HG02623 (cell line): ENCODE data around the gene KCNC1.

ENCODE experiments used
- ATAC-seq: cut with Tn5 transposase; IDR thresholded peaks from one replicate; pipeline ENCODE4 v1.9.1; 2021; ENCODE audit warnings: moderate library complexity; ENCODE audit not compliant: unreplicated experiment

The KCNC1 gene

DNA sequence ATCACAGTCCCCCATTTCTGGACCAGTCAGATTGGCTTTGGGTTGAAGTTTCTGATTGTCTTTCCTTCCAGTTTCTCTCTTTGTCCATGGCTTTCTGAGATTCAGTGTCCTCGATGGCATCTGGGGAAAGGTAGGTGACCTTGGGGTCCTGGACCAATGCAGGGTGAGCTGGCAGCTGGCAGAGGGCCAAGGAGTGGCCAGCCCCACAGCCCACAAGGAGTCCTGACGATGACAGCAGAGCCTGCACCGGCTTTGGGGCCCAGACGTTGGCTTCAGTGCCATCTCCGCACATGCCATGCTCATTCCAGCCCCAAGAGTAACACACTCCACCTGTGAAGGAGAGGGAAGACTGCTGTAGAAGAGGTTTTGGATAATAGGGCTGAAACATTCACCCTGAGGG lies 53.5 kb downstream of the KCNC1 start:
- ATAC-seq: no peak

DNA sequence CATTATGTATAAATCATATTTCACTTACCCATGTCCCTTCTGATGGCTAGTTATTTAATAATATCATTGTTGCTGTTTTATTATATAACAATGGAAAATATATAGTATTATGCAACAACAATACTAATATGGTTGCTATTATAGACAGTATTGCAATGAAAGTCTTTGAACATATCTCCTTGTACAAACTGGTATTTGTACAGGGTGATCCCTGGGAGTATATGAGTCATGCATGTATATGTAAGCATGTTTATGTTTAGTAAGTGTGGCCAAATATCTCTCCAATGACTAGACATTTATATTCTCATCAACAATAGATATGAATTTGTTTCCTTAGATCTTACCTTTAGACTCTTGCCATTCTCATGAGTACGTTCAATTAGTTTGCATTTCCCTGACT lies 55.9 kb downstream of the KCNC1 start:
- no peak for ATAC-seq

DNA sequence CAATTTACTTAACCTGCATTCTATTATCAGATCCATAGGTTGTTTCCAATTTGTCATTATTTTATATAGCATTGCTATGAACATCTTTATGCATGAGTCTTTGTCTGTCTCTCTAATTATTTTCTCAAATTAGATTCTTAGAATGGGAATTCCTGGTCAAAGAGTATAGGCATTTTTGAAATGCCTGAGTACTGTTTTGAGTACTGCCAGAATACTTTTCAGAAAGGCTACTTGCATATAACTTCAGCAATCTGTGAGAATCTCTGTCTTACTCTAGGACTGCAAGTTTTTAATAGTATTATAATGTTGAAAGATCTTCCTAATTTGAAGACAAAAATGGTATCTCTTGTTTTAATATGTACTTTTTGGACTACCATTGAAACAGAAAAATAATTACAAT lies 56.6 kb downstream of the KCNC1 start:
- no peak for ATAC-seq

DNA sequence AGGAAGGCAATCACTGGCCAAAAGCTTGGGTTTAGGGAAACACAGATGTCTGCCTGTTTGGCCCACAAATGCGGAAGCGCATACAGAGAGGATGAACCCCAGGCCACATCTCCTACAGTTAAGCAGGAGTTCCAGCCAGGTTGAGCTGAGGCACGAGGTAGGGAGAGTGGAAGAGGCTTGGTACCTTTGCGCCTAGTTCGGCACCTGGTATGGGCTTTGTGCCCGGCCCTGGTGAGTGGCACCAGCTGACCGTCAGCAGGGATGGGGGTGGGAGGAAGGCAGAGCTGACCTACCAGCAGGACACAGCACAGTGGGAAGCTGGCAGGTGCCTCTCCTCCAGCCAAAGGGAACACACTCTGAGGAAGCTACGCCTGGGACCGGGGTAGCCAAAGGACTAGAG lies 57.6 kb downstream of the KCNC1 start:
- no peak for ATAC-seq

DNA sequence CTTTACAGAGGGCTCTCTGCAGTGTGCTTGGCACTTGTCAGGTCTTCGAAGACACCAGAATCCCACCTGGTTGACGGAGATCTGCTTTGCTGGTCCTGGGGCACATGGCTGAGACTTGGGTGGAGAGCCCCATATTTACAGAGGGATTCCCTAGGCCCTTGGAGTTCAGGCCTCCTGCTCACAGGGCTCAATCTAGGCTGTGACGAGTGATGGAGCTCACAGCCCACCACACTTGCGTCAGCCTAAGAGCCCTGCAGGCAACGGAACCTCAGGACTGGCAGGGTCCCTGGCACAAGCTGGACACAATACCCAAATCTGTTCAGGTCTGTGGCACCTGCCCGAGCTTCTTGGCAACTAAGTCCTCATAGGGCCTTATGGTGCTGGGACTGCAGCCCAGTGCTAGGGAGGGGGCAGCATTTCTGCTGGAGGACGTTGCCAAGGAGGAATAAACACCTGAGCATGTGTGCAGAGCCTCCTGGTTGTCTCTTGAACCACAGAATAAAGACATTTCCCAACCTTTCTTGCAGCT lies 59.1 kb downstream of the KCNC1 start:
- no peak for ATAC-seq

DNA sequence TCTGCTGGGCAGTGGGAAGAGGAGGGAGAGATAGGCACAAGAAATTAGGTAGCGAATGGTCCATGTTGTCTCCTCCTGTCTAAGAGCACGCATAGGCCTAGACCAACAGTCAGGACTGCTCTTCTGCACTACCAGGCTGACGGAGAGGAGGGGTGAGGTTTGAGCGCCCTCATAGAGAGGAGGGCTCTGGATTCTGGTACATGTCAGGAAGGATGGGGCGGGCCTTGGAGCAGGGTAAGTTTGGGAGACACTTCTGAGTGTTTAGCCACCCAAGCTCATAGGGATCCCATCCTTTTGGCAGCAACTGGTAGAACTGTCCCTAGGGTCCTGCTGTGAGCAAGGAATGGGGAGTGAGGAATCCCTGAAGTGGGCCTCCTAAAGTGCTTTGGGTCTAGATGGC lies 60.4 kb downstream of the KCNC1 start:
- ATAC-seq: no peak

DNA sequence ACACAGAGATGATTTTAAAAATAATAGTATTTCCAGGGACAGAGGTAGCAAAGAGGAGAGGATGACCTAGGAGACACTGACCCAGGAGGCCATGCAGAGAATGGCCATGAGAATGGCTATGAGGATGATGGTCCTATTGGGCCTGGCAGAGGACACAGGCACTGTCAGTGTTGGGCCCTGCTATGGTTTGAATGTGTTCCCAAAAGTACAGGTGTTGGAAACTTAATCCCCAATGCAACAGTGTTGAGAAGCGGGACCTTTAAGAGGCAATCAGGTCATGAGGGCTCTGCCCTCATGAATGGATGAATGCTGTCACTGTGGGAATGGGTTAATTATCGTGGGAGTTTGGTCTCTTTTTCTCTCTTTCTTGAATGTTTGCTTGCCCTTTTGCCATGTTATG lies 61.6 kb downstream of the KCNC1 start:
- ATAC-seq: no peak

DNA sequence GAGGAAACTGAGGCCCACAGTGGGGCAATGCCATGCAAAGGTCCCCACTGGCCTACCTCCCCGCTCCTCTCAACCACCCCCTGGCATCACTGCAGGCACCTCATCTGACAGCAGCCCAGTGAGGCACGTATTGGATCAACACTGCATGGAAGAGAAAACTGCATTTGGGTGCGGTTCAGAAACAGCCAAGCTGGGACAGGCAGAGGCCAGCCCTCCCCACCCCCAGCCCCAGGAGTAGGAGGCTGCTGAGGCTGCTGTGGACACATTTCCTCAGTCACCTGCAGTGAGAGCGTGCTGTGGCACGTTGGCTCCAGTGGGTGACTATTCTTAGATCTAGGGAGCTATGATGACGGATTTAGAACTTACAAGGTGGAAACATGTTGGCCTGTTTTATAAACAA lies 63.7 kb downstream of the KCNC1 start:
- no peak for ATAC-seq

DNA sequence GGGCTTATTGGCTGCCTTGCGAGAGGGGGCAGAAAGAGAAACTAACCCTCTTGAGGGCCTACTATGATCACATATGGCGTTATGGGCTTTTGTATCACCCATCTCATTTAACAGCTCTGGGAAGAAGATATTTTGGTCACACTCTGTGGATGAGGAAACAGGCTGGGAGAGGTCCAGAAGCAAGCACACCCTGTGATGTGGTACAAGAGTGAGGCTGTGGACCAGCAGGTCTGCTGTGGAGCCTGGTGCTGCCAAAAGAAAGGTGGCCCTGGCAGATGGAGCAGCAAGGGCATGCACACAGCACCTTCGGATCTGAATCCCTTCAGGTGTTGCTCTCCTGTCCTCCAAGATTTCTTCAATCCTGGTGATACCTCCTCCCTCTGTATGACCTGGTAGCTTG lies 64.1 kb downstream of the KCNC1 start:
- ATAC-seq: no peak

DNA sequence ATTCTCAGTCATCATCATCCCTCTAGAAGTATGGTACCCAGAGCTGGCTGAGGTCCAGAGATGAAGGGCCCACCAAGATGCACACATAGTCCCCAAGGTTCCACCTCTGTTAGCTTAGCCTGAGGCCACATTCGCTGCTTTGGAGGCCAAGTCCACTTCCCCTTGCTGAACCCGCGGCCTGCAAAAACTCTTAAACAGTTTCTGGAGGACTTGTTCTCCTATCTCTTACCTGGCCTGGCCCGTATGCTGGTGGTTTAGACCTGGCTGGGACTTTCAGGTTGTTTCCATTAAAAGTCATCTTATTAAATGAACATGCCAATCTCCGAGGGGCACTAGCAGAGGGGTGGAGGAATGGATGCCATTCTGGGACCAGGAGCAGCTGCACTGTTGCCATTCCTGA lies 64.6 kb downstream of the KCNC1 start:
- ATAC-seq: no peak

DNA sequence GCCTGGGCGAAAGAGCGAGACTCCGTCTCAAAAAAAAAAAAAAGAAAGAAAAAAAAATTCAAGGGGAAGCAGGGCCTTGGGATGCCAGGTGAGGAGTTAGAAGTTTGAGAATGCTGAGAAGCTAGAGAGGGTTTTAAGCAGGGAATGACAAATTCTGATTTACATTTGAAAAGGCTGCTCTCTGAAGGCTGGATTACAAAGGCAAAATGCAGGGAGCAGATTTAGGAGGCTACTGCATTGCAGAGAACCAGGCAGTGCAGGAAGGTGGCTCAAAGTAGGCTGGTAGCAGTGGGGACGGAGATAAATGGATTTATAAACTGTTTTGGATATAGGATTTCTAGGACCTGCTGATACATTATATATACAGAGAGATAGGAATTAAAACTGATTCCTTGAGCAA lies 66.6 kb downstream of the KCNC1 start:
- ATAC-seq: no peak

DNA sequence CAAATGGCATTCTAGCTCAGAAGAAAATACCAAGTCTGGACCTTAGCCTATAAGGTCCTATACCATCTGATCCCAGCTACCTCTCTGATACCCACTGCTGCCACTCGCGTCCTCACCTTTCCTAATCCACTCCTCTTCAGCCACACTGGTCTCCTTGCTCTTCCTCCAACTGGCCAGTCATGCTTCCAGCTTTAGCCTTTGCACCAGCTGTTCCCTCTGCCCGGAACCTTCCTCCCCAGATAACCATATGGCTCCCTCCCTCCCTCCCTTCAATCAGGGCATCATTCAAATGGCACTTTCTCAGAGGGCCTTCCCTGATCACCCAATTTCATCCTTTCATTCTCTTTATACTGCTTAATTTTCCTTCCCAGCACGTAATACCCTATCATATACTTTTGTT lies 67.9 kb downstream of the KCNC1 start:
- no peak for ATAC-seq

DNA sequence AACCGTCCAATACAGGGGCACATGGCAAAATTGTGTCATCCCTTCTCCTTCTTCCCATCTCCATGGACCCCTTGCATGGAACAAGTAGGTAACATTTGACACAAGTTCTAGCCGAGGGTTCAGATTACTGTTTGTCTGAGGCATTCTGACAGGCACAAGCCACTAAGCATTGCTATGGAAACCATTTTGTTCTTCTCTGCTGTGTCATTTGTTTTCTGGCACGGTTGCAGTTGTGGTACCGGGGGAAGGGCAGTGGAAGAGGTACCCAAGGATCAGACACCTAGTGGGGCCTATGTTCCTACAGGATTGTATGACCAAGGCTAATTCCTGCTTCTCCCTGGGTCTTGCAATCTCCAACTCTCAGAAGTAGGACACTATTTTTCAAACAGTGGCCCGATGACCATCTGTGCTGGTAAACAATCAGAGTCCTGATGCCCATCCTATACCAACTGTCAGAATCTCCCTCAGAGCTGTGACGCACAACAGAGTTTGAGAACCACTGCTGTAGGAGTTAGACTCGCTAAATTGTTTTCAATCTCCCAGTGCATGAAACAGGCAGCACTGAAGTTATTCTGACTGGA lies 69.3 kb downstream of the KCNC1 start:
- no peak for ATAC-seq

DNA sequence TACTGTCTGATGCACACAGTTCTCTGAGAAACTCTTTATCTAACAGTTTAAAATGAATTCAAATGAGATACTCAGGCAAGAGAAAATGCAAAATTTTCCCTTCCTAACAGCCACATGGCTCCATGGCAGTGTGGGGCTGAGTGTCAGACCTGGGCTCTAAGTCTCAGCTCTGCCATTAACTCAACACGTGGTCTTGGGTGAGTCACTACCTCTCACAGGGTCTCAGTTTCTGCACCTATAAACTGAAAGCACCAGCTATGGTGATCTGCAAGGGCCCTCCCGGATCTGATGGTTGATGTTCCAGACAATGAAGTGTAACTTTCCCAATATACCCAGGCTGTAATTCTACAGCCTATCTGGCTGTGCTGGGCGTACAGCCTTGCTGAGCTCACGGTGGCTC lies 70.5 kb downstream of the KCNC1 start:
- ATAC-seq: no peak

DNA sequence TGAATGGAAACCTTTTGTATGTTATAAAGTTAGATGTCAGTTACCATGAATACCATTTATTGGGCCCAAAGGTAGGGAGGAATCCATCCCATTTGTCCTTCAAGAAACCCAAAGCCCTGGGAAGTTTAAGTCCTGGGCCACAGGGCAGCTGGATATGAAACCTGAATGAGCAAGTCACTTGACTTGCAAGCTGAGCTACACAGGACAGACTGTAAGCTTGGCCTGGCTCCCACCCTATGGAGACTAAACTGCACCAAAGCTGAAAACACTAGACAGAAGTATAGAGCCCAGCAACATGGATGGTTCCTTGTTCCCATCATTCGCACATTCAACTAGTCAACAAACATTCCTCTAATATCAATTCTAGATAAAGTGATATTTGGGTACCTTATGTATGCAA lies 71.3 kb downstream of the KCNC1 start:
- ATAC-seq: no peak

DNA sequence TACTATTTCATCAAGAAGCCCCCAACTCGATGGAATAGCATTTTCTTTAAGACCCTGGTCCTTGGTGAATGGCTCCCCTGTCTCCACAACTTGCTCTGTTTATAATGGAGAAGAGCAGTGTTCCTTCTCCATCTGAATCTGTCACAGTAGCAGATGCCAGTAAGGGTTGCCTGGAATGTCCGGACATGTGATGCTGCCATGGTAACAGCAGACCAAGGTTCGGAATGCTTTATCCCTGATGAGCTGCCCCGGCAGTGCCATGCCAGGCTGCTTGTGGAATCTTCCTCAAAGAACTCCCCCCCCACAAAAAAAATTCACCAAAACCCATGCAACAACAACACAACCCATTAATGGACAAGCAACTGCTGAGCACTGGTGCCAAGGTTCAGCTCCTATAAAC lies 72.5 kb downstream of the KCNC1 start:
- ATAC-seq: no peak

DNA sequence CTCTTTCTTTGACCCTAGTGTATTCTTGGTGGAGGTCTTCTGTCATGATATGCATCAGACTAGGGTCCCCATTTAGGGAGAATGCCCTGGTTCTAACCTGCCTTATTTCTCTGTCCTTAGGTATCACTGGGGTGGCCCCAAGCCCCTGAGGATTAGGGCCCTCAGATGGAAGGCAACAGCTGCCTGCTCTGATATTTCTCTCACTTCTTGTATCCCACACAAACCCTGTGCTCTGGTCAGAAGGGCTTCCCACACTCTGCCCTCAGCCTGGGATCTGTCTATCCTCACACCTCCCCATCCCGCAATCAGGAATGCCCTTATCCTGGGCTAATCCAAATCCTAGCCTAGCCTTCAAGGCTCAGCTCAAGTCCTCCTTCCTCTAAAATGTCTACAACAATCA lies 75.5 kb downstream of the KCNC1 start:
- no peak for ATAC-seq

DNA sequence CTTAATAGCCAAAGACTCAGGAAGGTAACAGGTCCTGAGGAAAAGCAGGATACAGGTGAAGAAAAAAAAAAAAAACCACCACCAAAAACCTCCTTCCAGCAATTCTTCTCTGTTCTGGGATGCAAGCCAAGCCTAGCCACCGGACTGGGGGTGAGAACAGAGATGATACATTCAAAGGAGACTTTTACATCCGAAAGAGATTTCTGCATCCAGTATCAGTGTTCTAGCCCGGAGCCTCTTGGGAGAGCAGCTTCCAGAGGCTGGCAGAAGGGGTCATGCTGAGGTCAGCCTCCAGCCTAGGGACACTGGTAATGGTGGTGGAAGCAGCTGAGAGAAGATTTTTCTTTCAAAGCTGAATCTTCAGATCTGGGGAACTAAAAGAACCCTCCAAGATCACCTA lies 76.2 kb downstream of the KCNC1 start:
- no peak for ATAC-seq

DNA sequence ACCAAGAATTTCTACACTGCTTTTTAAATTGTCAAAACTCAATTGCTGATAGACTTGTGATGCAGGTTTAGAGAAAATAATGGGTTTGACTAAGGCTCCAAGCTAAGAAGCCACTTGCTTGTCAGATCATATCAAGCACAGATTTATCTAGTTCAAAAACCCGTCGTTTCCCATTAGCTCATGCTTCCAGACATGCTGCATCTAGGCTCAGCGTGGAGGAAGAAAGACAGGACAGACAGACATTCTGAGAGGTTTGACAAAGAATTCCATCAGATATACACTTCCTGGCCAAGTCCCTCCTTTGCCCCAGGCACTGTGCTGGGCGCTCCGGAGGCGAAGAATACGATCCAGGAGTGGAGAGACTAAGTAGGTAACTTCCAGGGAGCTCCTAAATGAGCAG lies 76.8 kb downstream of the KCNC1 start:
- ATAC-seq: no peak

DNA sequence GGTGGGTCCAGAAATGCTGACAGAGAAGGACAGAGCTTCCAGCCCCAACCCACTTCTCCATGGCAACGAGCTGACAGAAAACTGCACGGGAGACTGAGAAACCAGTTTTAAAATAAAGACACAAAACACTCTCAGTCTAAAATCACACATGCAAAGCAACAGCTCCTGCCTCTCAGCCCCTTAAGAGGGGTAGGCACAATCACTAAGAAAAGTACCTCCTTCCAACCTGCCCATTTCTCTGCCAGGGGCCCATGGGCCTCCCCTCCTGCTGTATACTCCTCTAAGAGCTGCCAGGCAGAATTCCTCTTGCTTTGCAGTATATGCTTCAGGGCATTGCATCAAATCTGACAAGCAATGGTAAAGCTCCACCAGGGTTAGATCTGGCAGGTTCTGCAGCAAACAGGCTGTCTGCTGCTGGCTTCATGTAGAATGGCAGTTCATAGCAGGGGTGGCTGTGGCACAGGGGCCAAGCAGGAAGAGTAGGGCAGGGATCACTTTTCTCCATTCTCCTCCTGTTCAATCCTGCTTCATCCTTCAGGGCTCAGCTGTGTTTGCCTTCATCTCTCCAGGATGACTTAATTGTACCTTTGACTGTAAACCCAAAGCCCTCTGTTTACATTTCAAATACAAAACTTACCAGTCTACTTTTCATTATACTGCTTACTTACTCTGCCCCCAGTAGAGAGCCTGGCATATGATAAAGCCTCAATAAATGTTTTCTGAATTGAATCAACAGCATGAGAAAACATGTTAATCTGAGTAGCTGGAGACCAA lies 77.7 kb downstream of the KCNC1 start:
- ATAC-seq: no peak

DNA sequence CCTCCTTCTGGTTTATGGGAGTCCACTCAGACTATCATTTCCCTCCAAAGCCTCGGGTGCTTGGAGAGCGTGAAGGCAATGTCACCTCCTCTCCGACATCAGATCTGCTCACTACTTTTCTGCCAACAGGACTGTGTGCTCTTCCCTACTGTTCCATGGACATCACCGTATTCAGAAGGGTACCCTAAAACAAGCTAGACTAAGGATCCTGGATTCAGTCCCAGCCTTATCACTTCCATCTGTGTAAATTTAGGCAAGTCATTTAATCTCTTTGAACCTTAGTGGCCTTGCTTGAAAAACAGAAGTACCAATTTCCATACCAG lies 78.2 kb downstream of the KCNC1 start:
- no peak for ATAC-seq

DNA sequence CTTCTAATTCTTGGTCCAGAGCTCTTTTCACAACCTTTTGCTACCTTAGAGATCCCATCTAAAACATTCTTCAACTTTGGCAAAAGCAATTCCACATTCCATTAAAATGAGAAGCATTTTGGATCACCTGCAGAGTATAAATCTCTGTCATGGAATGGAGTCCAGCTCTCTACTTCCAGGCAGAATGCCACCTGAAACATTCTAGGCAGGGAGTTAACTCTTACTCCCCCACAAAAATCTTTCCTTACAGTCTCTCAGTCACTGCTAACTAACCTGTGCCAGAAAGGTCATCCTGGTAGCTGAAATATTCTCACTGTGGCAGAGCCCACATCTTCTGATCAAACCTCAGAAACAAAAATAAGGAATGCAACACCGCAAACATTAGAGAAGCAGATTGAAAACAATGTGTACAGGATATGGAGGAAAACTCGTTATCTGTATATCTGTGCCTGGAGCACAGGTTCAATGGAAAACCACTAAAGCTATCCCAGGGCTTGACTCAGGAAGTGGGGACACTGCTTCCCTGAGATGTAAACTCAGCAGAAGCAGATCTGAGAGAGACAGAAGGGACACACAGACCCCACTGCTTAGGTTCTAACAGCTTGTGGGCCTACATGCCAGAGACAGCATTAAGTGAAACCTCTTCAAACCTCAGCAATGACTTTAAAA lies 78.9 kb downstream of the KCNC1 start:
- no peak for ATAC-seq
